ENCODE data around the gene MYRIP.

Gene MYRIP

DNA sequence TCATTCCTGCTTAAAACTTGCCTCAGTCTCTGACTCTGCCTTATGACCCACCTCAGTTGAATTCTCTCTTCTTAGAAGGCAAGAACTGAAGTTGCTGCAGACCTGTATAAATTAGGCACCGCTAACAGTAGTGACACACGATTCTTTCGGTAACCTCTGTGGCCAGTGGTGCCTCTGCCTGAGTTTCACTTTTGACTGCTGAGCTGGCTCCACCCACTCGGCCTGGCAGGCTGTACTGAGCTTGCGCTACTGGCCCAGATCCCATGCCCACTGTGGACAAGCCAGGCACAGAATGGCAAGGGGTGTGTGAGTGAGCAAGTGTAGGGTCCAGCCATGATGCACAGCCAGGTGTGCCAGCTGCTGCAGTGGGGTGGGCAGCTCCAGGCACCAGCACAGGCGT is 481.0 kb downstream of the MYRIP start:
- DNase-seq (ENCODE audit: low spot score): no peak

DNA sequence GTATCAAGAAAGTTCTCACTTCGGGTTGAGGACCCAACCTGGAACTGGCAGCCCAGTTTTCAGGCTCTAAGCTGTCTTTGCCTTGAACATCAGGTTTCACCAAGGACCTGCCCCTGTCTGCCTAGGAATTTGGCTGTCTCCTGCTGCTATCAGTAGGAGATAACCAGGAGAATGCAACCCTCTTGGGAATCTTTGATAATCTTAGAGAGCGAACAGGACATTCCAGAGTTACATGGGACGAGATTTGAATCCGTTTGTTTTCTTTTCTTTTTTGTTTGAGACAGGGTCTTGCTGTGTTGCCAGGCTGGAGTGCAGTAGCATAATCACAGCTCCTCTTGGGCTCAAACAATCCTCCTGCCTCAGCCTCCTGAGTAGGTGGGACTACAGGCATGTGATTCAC is 482.1 kb downstream of the MYRIP start:
- DNase-seq (ENCODE audit: low spot score): no peak

DNA sequence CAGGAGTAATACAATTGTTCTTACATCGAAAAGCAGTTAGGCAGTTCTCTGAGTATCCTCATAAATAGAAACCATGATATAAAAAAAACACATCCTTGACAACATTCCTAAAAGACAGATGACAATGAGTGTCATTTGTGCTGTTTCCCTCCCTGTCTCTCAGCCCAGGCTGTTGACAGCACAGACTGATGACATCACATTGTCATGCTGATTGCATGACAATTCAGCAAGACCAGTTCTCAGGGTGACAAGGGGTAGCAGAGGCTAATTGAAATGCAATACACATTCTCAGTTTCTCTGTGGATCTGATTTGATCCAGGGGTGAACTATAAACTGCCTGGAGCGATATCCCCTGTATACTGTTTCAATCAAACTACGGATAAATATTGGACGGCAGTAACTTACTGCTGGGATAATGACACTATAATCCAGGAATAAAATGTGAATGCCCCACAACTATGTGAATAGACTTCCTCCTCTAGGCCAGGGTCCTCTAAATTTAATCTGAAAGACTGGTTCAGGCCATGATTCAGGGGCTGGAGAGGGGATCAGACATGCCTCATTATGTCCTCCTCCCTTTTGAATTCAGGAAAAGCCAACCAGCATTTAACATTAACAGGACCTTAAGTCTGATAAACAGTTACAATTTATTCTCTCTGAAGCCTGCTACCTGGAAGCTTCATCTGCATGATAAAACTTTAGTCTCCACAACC is 483.4 kb downstream of the MYRIP start:
- DNase-seq (ENCODE audit: low spot score): no peak

DNA sequence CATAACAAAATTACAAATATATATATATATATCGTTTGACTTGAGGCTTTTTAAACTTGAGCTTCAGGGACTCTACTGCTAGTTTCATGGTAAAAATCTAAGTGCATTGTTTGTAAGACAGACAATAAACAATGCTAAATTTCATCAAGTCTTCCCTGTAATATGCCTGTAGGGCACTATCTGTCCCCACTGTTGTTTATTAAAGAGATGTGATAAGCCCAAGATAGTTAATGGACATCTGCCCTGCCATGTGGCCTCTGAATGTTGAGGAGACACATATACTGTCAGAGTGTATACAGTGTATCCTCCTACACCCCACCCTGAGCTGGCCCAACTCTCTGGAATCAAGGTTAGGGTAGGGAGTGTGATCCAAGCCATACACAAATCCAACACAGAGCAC is 485.0 kb downstream of the MYRIP start:
- no peak for DNase-seq (ENCODE audit: low spot score)

DNA sequence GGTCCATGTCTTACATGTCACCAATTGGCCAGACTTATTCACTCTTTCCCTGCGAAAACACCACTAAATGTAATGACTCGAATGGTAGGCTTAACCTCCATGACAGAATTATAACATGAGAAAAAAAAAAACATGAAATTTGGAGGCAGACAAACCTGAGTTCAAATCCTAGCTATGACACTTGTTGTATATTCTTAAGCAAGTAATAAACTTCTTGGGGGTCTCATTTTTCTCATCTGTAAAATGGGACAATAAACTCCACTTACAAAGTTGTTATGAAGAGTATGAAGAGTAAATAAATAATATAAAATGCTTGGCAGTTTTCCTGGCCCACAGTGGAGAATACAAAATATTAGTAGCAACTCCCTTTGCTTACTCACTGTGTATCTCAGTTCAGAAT is 488.7 kb downstream of the MYRIP start:
- DNase-seq (ENCODE audit: low spot score): no peak

DNA sequence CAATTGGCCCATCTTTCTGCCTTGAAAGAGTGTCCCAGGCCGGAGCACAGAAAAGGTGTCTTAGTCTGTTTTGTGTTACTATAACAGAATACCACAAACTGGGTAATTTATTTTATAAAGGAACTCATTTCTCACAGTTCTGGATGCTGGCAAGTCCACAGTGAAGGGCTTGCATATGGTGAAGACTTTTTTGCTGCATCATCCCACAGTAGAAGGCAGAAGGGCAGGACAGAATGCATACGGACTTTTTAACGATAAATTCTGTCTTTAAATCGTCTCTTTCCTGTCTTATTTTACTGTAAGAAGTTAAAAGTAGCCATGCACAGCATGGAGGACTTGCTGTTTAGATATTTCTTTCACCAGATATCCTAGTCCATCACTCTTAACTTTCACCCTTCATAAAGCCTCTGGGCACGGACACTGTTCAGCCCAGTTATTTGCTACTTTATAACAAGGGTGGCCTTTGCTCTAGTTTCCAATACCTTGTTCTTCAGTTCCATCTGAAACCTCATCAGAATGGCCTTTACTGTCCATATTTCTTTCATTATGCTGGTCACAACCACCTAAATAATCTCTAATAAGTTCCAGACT is 489.8 kb downstream of the MYRIP start:
- DNase-seq (ENCODE audit: low spot score): no peak

DNA sequence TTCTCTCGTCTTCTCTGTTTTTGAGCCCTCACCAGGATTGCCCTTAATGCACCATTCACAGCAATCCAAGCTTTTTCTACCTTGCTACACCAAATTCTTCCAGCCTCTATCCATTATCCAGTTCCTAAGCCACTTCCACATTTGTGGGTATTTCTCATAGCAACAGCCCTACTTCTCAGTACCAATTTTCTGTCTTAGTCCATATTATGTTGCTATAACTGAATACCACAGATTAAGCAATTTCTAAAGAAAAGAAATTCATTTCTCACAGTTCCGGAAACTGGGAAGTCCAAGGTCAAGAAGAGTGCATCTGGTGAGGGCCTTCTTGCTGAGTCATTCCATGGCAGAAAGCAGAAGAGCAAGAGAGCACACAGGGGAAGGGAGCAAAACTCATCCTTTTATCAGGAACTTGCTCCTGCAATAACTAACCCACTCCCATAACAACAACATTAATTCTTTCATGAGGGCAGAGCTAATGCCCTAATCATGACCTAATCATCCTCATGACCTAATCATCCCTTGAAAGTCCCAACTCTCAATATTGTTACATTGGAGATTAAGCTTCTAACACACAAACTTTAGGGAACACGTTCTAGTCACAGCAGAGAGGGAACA is 490.4 kb downstream of the MYRIP start:
- no peak for DNase-seq (ENCODE audit: low spot score)

DNA sequence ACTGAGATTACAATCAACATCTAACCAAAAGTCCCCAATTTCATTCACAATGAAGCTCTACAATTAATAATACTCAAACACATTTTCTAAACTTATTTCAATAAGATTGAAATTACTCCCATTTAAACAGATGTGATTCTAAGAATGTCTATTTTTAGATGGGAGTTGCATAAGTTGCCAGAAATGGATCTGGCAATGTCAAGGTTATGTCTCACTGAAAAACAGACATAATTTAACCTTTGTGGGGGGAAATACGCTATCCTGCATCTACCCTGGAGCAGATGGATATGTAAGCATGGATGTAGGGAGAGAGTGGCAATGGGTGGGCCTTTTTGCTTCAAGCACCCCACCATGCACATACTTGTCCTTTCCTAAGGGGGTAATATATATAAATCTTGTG is 493.4 kb downstream of the MYRIP start:
- no peak for DNase-seq (ENCODE audit: low spot score)

DNA sequence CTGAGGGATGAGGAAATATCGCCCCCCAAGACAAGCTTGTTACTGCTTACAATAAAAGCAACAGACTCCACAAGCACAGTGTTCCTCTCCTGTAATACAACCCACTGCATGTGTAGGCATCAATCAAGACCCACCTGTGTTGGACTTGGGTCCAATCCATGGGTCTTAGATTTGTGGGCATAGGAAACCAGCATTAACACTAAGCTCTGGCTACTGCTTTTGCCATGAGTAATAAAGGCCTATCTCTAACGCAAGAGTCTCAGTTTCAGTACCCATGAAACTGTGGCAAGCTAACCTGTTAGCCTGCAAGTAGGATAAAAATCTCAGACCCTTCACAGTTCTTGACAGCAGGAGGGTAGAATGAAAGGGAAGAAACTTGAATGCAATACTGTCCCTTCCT is 494.9 kb downstream of the MYRIP start:
- DNase-seq (ENCODE audit: low spot score): no peak

DNA sequence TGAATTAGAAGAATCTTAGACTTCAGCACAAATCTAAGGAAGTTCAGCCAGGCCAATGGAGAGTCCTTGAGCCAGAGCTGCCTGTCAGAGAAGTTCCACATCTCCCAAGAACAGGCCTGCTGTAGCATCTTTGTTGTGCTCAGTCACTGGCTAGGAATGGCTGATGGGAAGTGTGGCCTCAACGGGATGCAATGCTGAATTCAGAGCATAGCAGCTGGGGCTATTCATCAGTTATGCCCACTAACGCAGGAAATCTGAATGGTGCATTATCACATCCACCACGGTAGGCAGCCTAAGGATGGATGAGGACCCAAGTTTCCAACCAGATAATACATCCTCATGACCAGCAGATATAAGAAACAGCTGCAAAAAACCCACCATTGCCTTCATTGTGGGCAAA is 496.9 kb downstream of the MYRIP start:
- DNase-seq (ENCODE audit: low spot score): peak; percentile 23

DNA sequence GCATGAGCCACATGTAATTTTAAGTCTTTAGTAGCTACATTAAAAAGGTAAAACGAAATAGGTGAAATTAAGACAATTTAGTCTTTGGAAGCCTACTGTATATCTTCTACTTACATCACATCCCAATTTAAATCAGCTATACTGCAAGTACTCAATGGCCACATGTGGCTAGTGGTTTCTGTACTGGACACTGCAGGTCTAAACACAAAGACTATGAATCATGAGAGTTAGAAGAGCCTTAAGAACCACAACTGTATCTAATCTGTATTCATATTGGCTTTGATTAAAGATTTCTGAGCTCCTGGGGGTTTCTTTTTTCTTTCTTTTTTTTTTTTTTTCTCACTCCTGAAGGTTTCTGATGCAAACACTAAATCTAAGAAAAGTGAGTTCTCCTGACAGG is 497.8 kb downstream of the MYRIP start:
- DNase-seq (ENCODE audit: low spot score): no peak

DNA sequence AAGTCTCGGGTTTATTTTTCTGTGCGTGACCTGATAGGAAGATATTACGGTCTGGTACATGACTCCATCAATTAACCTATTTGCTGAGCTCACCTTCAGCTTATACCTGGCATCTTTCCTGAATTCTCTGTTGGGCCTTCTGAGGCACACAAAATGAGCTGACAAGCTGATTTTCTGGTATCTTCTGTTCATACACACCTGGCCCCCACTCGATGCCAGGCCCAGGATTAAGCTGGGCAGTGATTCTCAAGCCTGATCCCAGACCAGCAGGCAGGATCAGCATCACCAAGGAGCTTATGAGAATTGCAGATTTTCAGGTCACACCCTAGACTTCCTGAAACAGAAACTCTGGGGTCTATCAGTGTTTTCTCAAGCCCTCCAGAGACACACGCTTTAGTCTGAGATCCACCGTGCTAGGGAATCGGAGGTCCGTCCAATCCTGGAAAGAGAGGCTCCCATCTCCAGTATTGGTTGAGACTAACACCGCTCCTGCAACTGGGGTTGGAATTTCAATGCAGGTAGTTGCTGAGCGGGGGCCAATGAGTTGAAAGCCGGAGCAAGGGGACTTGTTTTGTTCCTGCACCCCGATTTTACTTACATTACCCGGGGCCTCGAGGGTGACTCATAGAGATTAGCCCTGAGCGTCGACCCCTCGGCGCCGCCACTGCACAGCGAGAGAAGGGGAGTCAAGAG is 499.5 kb downstream of the MYRIP start:
- DNase-seq (ENCODE audit: low spot score): no peak

DNA sequence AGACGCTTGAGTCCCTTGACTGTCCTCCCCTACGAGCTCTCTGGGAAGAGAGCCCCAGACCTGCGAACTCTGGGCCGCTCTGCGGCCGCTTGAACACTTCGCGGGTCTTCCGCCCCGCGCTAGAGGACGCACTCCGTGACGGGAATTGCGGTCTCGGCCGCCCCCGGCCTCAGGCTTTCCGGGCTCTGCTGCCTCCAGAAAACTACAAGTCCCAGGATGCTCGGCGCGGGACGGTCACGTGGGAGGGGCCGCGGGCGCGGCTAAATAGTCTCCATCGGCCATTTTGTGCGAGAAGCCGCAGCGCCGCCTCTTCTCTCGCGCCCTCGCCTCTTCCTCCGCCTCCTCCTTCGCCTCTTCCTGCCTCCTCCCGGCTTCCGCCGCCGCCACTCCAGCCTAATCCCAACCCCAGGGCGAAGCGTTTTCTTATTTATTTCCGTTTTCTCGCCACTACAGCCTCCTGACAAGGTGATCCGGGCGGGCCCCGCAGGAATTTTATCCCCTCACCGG is 500.1 kb downstream of the MYRIP start, which contains the start of gene EIF1B:
Gene EIF1B (plus strand): TSS at position 290 of the 507 bp plus-strand sequence. CDS start 235 bp downstream, outside the sequence.
- peak; percentile 96 for DNase-seq (ENCODE audit: low spot score)

All from AG08396 (cell line).